ENCODE data around the gene ANXA3.
"Not testable (repeated sequence)": the region's sequence is repeated elsewhere in the genome, so short reads cannot be mapped to it uniquely, and the experiment has no call there.

ANXA3 gene

GRCh38 chr4:78551420-78552351 is at the start of gene ANXA3:
Gene ANXA3, plus strand, starts transcription at chr4:78551770. Its CDS starts 2,704 bp downstream, at chr4:78554474.
- DNase-seq: no peak

GRCh38 chr4:78506260-78506659 is 45.3 kb upstream of the ANXA3 start:
- not testable (repeated sequence) for DNase-seq

DNA sequence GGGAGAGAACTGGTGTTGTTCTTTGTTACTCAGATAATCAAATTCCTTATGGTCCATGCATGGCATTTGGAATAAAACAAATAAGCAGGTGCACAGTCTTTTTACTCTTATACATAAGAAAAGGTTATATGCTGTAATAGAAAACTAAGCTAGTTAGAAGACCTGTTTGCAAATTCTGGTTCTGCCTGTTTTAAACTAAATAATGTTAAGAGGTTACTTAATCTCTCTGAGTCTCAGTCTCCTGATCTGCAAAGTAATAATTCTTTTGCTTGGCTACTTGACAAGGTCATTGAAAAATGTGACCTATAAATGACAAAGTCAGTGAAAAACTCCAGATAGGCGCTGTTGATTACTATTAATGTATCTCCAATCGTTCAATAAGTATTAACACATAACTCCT is 42.5 kb upstream of the ANXA3 start:
- no peak for DNase-seq

GRCh38 chr4:78510108-78510507 is 41.5 kb upstream of the ANXA3 start:
- no peak for DNase-seq

DNA sequence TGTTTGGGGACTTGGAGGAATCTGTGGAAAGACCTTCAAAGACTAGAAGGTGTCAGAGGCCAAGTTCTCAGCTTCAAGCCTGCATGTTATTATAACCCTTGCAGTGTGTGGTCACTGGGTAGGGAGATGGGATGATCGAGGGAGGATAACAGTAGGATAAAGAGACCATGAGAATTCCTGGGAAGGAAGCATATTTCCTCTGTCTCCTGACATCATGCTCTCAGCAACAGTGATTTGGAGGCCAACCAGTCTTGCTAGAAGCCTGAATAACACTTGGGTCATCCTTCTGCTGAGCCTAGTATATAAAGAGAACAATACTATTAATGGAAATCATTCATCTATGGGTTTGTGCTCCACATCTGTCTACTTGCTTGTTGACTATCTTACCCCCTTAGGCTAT is 40.9 kb upstream of the ANXA3 start:
- no peak for DNase-seq

DNA sequence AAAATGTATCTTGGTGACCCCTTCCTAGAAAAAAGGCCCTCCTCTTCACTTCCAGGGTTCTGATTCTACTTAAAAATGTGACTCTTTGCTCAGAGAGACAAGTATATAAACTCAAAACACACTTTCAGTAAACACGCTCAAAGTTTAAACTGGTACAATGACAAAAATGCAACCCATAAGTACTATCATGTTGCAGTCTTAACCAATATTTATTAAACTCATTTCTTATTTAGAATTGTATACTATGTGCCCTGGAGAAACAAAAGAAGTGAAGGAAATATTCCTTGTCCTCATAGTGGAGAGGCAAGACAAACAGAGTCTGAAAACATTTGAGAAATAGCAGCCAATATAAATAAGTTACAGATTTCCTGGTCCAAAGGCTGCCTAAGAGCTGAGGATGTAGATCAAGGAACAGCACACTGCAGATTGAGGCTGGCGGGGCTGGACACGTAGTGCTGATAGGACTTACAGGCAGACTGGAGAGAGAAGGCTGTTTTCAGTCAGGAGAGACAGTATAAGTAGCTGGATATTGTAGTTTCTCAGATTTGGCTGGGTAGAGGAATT is 39.1 kb upstream of the ANXA3 start:
- DNase-seq: no peak

DNA sequence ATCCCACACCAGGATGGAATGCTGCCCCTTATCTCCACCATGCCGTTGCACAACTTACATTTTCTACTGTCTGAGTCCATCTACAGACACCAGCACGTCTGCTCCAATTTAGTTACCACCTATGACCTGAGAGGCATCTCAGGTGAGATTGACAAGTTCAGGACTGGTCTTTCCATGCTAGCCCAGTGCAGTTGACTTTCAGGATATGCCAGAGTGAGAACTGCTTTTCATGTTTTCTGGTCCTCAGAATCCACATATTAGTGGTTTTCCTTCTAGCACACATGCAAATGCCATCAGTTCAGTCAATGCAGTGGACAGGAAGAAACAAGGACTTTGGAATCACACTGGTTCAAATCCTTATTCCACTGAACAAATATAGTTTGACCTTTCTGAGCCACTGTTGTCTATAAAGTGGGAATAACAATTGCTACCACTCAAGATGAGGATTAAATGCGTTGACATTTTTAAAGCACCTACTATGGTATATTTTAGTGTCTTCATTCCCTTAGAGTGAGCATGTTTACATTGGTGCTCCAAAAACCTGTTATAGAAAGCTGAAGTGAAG is 38.1 kb upstream of the ANXA3 start:
- DNase-seq: no peak

- no peak for DNase-seq
These were observed 34.4 kb upstream of the ANXA3 start for GRCh38 chr4:78517050-78517652.

DNA sequence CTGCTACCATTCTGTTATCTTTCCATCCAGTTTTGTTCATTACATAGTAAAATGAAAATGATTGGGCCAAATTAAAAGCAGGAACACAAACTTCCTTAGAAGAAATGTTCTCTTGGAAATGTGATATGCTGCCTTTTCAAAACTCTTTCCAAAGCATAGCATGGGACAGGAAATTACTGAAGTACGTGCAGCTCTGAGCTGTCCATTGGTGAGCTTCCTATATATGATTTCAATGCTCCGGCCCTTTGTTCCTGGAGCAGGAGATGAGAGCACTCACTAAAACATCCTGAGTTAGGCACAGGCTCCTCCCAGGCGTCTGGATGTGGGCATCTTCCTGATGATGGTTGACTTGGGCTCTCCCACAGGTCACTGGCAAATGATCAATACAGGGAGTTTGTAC is 33.0 kb upstream of the ANXA3 start:
- DNase-seq: no peak

DNA sequence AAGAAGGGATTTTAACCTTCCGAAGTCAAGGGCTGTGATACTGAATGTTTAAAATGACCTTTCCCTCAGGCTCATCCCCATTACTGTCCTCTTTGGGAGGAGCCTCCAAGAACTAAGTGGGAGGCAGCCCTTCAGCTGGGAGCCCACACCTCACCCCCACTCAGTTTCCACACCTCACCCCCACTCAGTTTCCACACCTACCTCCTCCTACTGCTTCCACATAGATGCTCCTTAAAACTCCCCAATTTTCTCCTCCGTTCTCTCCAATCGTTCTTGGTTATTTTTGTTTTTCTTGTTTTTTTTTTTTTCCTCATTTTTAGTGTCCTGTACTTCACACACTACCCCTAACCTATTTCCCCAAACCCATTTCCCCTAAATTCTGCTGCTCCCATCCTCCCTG is 31.6 kb upstream of the ANXA3 start:
- DNase-seq: no peak

- no peak for DNase-seq
These were observed 30.8 kb upstream of the ANXA3 start for GRCh38 chr4:78520808-78521226.

DNA sequence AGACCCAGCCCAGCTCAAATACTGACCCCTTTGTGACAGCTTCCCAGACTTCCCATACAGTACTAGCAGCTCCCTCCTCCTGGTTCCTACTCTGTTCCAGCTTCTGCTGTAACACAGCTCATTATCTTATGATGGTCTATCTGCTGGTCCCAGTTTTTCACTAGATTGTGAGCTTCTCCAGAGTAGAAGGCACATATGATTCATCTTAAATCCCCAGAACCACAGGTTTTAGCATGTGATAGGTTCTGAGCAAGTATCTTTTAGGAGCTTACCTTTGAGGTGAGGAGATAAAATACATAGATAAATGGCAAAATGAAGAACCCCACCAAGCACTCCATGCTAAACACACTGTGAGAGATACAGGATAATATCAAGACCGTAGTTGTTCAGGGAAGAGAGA is 27.6 kb upstream of the ANXA3 start:
- DNase-seq: no peak

DNA sequence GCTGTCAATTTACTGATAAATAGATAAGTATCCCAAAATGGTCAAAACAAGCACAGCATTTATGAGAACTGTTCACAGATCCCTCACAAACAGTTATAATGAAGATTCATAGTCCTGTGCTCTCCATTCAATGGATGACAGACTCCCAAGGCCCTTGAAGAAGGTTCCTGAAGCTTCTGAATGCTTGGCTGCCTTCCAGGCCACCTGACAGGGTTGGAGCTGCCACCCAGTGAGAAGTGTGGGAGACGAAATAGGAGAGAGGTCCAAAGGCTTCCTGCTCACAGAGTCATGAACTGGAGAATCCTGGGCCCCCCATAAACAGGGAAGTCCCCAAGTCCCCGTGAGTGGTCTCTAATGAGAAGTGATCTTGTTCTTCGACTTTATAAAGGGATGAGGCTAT is 26.0 kb upstream of the ANXA3 start:
- no peak for DNase-seq

GRCh38 chr4:78527103-78527502 is 24.5 kb upstream of the ANXA3 start:
- DNase-seq: no peak

DNA sequence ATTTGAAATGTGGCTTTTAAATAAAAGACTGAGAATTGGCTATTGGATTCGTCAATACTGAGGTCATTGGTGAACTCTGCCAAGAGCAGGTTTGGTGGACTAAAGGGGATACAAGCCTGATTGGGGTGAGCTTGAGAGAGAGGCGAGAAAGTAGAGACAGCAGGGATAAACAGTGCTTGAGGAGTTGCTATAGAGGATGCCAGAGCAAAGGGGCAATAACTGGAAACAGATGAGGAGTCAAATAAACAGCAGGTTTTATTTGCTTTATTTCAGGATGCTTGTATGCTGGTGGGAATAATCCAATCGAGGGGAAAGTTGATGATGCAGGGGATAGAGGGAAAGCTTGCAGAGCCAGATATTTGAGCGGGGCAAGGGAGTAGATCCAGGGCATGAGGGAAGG is 24.0 kb upstream of the ANXA3 start:
- no peak for DNase-seq

- no peak for DNase-seq
These were observed 23.2 kb upstream of the ANXA3 start for GRCh38 chr4:78528327-78528726.

- no peak for DNase-seq
These were observed 21.9 kb upstream of the ANXA3 start for GRCh38 chr4:78529569-78530209.

GRCh38 chr4:78532046-78532445 is 19.5 kb upstream of the ANXA3 start:
- no peak for DNase-seq

DNA sequence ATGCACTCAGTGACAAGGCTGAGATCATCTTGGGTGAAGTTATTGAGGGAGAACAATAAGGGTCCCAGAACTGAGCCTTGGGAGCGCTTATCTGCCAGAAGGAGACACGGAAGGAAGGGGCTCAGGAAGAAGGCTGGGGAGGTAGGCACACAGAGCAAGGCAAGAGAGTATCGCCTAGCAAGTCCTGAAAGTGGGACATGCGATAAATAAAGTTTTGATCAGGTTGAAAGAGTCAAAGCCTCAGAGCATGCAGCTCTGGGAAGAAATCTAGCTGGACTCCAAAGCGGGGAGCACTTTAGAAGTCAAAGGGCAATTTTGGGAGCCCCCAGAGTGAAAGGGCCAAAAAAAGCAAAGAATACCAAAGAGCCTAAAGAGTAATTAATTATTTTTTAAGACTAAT is 17.7 kb upstream of the ANXA3 start:
- no peak for DNase-seq

GRCh38 chr4:78534286-78534955 is 17.1 kb upstream of the ANXA3 start:
- no peak for DNase-seq

GRCh38 chr4:78542373-78542772 is 9.2 kb upstream of the ANXA3 start:
- DNase-seq: no peak

DNA sequence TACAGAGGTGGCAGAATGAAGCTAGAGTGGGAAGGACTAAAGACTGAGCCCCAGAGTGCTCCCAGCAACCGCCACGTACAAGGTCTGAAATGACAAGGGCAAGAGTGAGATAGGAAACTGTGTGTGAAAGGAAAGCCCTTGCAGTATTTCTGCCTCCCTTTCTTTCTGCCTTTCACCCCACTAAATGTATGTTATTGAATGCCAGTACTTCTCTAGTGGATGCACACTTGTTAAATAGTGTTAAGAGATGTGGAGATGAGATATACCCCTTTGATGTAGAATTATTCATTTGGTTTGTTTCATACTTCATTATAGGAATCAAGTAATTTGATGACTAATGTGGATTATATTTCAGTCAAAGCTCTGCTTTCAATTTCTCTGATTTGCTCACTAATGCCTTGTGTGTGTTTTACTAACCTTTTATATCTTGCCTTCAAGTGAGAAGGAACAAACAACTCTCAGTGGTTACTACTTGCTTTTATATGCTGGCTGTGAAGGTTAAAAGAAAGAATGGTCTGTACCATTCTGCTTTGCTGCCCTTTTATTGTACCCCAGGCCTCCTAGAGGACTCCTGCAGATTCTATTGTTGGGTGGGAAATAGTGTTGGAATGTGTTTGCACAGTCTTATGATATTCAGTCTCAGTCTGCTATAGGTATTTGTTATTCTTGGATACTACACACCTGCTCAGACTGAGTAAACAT is 8.0 kb upstream of the ANXA3 start:
- no peak for DNase-seq
